Activated CD4-positive, alpha-beta T cell treated with anti-CD3 and anti-CD28 coated beads for 24 hours (primary cell): ENCODE measurements around the gene AIP.

Experiments
- DNase-seq, 2 donors: peaks; one replicate each; pipeline ENCODE4 v3.0.0-alpha.2; 2020; ENCODE audit warnings: low read depth in 2 of 2

Gene AIP

DNA sequence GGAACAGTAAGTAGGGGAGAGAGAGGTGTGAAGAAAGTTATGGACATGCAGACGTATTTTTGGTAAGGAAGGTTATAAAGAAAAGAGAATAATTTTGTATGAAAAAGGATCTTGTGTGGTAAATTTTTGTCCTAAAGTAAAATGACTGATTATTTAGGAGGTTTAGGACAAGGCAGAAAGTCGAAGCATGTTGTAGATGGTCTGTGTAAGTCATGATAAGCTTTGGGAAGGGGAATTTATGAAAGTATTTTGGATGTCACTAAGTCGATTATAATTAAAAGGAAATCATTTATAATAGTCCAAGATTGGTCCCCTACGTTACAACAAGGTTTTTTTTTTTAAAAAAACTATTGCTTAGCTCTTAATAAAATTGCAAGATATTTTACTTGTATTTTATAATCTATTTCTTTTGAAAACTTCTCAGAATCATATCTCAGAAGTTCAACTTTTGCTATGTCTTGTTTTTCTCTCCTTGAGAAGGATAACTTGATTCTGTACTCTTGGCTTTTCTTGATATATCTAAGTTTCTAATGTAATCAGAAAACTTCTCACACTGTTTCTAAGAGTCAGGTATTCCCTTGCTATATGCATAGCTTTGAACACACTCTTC lies 51.3 kb downstream of the AIP start:
- DNase-seq, result no peak

DNA sequence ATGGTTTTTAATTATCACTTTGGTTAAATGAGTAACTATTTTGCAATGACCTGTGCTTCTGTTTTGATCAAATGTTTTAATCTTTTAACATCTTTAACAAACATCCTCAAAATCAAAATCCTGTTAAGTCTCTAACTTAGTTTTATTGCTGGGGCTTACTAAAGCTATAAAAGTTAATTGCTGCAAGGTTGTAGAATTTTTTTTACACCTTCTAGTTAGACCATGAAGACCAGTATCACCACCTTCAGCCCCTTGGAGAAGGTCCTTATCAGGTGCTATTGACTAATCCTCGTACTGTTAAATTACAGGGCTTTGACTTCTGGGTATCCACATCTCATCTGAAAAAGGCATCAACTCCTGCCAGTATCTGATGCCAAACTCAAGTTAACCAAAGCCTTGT lies 52.7 kb downstream of the AIP start:
- no peak for DNase-seq

DNA sequence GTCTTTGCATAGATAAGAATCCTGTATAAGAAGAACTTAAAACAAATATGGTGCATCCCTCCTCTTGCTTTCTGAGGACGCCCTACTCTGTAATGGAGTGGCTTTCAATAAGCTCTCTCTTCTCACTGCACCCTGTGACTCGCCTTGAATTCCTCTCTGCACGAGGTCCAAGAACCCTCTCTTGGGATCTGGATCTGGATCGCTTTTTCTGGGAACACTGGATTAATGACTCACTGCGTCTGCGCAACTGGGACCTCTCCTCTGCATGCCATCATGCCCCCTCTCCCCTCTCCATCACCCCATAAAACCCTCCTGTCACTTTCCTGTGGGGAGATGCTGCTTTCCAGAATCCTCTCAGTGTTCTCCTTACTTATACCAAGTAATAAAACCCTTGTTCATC lies 55.5 kb downstream of the AIP start:
- no peak for DNase-seq

DNA sequence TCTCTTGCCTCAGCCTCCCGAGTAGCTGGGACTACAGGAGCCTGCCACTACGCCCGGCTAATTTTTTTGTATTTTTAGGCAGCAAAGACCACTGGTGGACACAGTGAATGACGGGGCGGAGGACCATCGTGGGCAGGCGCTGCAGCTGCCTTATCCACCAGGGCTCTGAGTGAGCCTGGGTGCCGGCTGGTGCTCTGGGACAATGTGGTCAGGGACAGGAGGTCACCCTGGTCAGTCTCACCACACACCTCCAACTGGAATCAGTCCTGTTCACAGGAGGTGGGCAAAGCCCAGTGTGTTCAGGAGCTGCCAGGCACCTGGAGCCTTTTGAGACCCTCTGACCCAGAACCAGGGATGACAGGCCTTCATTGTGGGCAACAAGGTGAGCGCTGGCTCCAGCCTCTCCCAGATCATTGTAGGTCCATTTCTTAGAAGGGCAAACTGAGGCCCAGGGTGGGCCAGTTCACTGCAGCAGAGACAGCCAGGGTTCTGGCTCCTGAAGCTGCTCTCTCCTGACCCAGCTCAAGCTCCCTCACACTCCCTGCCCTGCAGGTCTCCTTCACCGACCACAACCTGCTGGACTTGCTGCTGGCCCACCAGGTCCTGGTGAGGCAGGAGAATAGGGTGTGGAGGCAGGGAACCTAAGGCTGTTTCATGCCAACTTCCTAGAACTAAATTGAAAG lies 56.1 kb downstream of the AIP start:
- no peak for DNase-seq

DNA sequence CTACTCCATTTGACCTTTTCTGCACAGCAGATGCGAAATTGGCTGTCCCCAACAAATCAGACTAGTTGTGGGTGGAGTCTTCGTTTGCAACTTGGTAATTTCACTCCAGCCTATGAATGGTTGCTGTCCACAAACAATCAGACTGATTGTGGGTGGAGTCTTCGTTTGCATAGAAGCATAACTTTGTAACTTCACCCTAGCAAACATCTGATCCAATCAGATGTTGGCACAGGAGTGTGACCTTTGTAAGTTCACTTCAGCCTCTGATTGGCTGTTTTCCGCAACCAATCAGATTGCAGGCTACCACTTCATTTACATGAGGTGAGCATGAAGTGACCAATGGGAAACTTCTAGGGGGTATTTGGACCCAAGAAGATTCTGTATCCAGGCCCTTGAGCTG lies 56.7 kb downstream of the AIP start:
- DNase-seq, result no peak
